H1 (cell line): ENCODE measurements around the gene SPIRE1. TPM values are rescaled to one million over a fixed set of nuclear protein-coding genes. Genes with fewer than 3 reads are reported as not detected.

Experiments
- ATF3 ChIP-seq: IDR thresholded peaks from 2 replicates; pipeline ENCODE4 v1.6.1; 2011; ENCODE audit warnings: low read depth, mild to moderate bottlenecking, low read length; ENCODE audit not compliant: insufficient read depth
- CHD1 ChIP-seq: IDR thresholded peaks from 2 replicates; pipeline ENCODE4 v1.6.1; 2012; ENCODE audit warnings: low read depth, low read length, improper control_type of control experiment
- CHD7 ChIP-seq: fragments of 300-600 bp; sonication (generic); IDR thresholded peaks from 2 replicates; pipeline ENCODE4 v1.7.1; 2012; ENCODE audit warnings: low read length, moderate library complexity, mild to moderate bottlenecking, inconsistent platforms; ENCODE audit not compliant: insufficient replicate concordance
- FOSL1 ChIP-seq: IDR thresholded peaks from 2 replicates; pipeline ENCODE4 v1.6.1; 2011; ENCODE audit warnings: mild to moderate bottlenecking, low read depth, low read length, moderate library complexity; ENCODE audit not compliant: insufficient read depth
- JUN ChIP-seq: IDR thresholded peaks from 2 replicates; pipeline ENCODE4 v1.6.1; 2011; ENCODE audit warnings: low read depth, mild to moderate bottlenecking, improper control_type of control experiment, low read length
- NRF1 ChIP-seq: IDR thresholded peaks from 2 replicates; pipeline ENCODE4 v1.6.1; 2011; ENCODE audit warnings: mild to moderate bottlenecking, low read depth, low read length, improper control_type of control experiment
- RBBP5 ChIP-seq: IDR thresholded peaks from 2 replicates; pipeline ENCODE4 v1.7.1; 2012; ENCODE audit warnings: low read depth, mild to moderate bottlenecking, inconsistent platforms, low read length, moderate library complexity, borderline replicate concordance
- SAP30 ChIP-seq: fragments of 300-600 bp; sonication (generic); IDR thresholded peaks from 2 replicates; pipeline ENCODE4 v1.7.1; 2012; ENCODE audit warnings: low read length, moderate library complexity, mild to moderate bottlenecking, inconsistent platforms; ENCODE audit not compliant: insufficient read depth, insufficient replicate concordance
- TBP ChIP-seq: IDR thresholded peaks from 2 replicates; pipeline ENCODE4 v1.6.1; 2011; ENCODE audit warnings: low read depth, low read length, improper control_type of control experiment
- polyA plus RNA-seq, 7 experiments: library from polyadenylated mRNA; depleted of rRNA in 3 of 7; stranded (reverse) in 5 of 7; unstranded in 2 of 7; fragments of >200 nt in 5 of 7; fragments of 200-250 nt in 2 of 7; gene quantifications; 1 replicate in 5 of 7; 2 replicates in 1 of 7; 4 replicates in 1 of 7; pipeline versions ENCODE4 v1.2.1 to v1.2.3, GENCODE V29; 2011 to 2013; ENCODE audit warnings: missing spikeins in 2 of 7, mixed read lengths in 2 of 7
- total RNA-seq: library from RNA; stranded (reverse); fragmentation: NEBNext Ultra II Directional; extraction: Animal tissue kit (Norgen Biotek cat#: 25700); gene quantifications from 2 replicates; pipeline ENCODE4 v1.2.1, GENCODE V29; 2021

Gene SPIRE1
- total and polyA plus RNA-seq, 2 of the 8 experiments (the other 6 are each of a cell fraction or from before 2014, with no cell fraction given), result 6.0 to 21.5 TPM

- TF ChIP-seq SAP30, result no peak
- peak; percentile 83 for TF ChIP-seq TBP
- TF ChIP-seq CHD1, result no peak
- no peak for TF ChIP-seq CHD7
- TF ChIP-seq ATF3, result no peak
- peak; percentile 93; the same call in 1 of the 2 replicates for TF ChIP-seq RBBP5
- no peak for TF ChIP-seq JUN
- TF ChIP-seq NRF1, result no peak
- TF ChIP-seq FOSL1, result no peak
Measured at GRCh38 chr18:12702221-12703095, 44.6 kb upstream of the SPIRE1 start, which contains the start of the genes CEP76 and PSMG2 (continued).
